SU-DHL-6 (cell line): ENCODE data around the gene CCR5.

Source experiments
- EZH2phosphoT487 ChIP-seq: fragments of 200-600 bp; sonication (generic), shearing (Covaris generic); conservative IDR thresholded peaks from 2 replicates; pipeline ENCODE4 v1.6.1; 2018; ENCODE audit warnings: mild to moderate bottlenecking, antibody characterized with exemption, low read length, moderate library complexity, mixed read lengths
- TF ChIP-seq, protein P1 (sequence below): fragments of 200-600 bp; sonication (generic); IDR thresholded peaks from one replicate; pipeline ENCODE4 v1.5.1; 2017; ENCODE audit warnings: antibody characterized with exemption, mild to moderate bottlenecking, low read length, moderate library complexity; ENCODE audit not compliant: insufficient read depth, poor library complexity, severe bottlenecking

DNA sequence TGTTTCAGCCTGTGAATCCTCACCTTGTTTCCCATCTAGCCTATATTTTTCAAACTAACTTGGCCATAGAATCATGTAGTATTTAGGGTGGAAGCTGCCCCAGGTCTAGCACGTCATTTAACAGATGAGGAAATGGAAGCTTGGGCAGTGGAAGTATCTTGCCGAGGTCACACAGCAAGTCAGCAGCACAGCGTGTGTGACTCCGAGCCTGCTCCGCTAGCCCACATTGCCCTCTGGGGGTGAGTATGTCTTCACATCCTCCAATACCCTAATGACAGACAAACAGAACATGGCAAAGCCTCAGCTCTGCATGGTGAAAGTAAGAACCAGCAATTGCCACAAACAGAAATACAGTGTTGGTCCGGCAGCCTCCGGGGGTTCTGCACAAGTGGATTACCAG, 2.2 kb upstream of the CCR5 start:
- TF ChIP-seq, protein P1, sequence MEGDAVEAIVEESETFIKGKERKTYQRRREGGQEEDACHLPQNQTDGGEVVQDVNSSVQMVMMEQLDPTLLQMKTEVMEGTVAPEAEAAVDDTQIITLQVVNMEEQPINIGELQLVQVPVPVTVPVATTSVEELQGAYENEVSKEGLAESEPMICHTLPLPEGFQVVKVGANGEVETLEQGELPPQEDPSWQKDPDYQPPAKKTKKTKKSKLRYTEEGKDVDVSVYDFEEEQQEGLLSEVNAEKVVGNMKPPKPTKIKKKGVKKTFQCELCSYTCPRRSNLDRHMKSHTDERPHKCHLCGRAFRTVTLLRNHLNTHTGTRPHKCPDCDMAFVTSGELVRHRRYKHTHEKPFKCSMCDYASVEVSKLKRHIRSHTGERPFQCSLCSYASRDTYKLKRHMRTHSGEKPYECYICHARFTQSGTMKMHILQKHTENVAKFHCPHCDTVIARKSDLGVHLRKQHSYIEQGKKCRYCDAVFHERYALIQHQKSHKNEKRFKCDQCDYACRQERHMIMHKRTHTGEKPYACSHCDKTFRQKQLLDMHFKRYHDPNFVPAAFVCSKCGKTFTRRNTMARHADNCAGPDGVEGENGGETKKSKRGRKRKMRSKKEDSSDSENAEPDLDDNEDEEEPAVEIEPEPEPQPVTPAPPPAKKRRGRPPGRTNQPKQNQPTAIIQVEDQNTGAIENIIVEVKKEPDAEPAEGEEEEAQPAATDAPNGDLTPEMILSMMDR = no peak
- TF ChIP-seq EZH2phosphoT487 = no peak
